ENCODE data around the gene CARD9.

DNA sequence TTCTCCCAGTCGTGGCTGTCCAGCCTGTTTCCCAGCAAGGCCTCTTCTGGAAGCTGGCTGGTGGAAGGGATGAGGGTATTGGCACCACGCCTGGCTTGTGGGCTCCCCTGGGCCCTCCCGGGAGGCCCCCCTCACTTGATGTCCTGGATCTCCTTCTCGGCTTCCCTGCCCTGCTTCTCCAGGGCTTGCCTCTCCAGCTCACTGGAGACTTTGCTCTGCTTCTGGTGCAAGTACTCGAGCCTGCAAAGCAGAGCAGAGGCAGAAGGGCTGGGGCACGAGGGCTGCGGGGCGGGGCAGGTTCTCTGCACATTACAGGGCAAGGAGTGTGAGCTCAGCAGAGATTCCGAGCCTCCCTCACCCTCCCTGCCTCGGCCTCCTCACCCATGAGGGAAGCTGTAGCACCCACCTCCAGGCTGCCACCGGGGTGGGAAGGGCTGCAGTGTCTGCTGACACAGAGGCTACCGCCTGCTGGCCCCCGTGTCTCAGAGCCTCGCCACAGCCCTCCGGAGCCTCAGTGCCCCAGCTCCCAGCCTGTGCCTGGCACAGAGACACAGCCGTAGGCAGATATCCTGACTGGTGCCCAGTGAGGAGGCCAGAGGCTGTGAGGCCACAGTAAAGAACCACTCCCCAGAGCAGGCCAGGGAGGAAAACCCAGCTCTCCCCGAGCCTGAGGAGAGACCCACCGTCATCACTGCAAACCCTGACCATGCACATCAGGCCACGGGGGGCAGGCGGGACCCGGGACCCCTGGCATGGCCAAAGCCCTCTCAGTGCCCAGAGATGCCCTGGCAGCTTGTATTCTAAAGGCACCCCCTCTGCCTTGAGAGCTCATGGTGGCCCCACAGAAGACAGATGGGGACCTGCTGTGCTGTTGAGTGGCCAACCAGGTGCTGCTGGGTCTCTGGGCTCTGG lies 19.3 kb upstream of the CARD9 start:
- TF ChIP-seq, protein P1, sequence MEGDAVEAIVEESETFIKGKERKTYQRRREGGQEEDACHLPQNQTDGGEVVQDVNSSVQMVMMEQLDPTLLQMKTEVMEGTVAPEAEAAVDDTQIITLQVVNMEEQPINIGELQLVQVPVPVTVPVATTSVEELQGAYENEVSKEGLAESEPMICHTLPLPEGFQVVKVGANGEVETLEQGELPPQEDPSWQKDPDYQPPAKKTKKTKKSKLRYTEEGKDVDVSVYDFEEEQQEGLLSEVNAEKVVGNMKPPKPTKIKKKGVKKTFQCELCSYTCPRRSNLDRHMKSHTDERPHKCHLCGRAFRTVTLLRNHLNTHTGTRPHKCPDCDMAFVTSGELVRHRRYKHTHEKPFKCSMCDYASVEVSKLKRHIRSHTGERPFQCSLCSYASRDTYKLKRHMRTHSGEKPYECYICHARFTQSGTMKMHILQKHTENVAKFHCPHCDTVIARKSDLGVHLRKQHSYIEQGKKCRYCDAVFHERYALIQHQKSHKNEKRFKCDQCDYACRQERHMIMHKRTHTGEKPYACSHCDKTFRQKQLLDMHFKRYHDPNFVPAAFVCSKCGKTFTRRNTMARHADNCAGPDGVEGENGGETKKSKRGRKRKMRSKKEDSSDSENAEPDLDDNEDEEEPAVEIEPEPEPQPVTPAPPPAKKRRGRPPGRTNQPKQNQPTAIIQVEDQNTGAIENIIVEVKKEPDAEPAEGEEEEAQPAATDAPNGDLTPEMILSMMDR (IDR thresholded peaks at IDR 0.05) = no peak
- no peak for TF ChIP-seq POLR2A (IDR thresholded peaks at IDR 0.05)

Measured in thyroid gland (tissue), 4 donors.